ENCODE results near the gene KCTD16. TPM values are rescaled to one million over a fixed set of nuclear protein-coding genes. Genes with fewer than 3 reads are reported as not detected.
A peak's percentile ranks its signal among the peaks of the same experiment; 100 is the strongest.

Gene KCTD16
- total RNA-seq, 1 experiment from 2014 or later = 0.14 TPM

GRCh38 chr5:144385597-144385996, 214.9 kb downstream of the KCTD16 start:
- no peak for DNase-seq
- Mint-ChIP-seq H3K27me3 (ENCODE audit: unreplicated experiment) (no peaks in the 10 kb centered on the region), H3K9me3 (ENCODE audit: low read depth, unreplicated experiment) (peaks cover 2% of the 10 kb centered on the region), H3K27ac (ENCODE audit: unreplicated experiment) (no peak overlapping the region), H3K4me3 (ENCODE audit: low read depth, unreplicated experiment) (no peak overlapping the region), H3K4me1 (ENCODE audit: low read depth, unreplicated experiment) (no peaks in the 10 kb centered on the region), H3K36me3 (ENCODE audit: insufficient read depth, unreplicated experiment) (no peaks in the 10 kb centered on the region)
- no TSS peak for BruUV-seq (replicated peaks)
- CTCF ChIA-PET = no interaction called here
- intact Hi-C loops (cut with micrococcal nuclease; ENCODE audit: unreplicated experiment) = no loop called here
- TF ChIP-seq CTCF (IDR thresholded peaks at IDR 0.05; ENCODE audit: unreplicated experiment) = no peak

- no peak overlapping the region for H3K4me3 Mint-ChIP-seq (ENCODE audit: low read depth, unreplicated experiment)
- CTCF ChIA-PET = interaction anchor here (0.7 kb wide), 2 partner anchors 174 to 920 kb away, joined by 3 read pairs; no protein-coding TSS in a partner anchor
- H3K27ac Mint-ChIP-seq (ENCODE audit: unreplicated experiment) = no peak overlapping the region
- no peaks in the 10 kb centered on the region for H3K27me3 Mint-ChIP-seq (ENCODE audit: unreplicated experiment)
- H3K4me1 Mint-ChIP-seq (ENCODE audit: low read depth, unreplicated experiment) = no peaks in the 10 kb centered on the region
- no TSS peak for BruUV-seq (replicated peaks)
- H3K9me3 Mint-ChIP-seq (ENCODE audit: low read depth, unreplicated experiment) = peaks cover 2% of the 10 kb centered on the region
- DNase-seq = no peak
- no peak for TF ChIP-seq CTCF (IDR thresholded peaks at IDR 0.05; ENCODE audit: unreplicated experiment)
- no peaks in the 10 kb centered on the region for H3K36me3 Mint-ChIP-seq (ENCODE audit: insufficient read depth, unreplicated experiment)
- intact Hi-C loops (cut with micrococcal nuclease; ENCODE audit: unreplicated experiment) = no loop called here
These were observed 215.6 kb downstream of the KCTD16 start for GRCh38 chr5:144386315-144386714.

GRCh38 chr5:144390133-144390532, 219.5 kb downstream of the KCTD16 start:
- no peak overlapping the region for H3K27ac Mint-ChIP-seq (ENCODE audit: unreplicated experiment)

GRCh38 chr5:144391044-144391443, 220.4 kb downstream of the KCTD16 start:
- DNase-seq = no peak
- Mint-ChIP-seq H3K36me3 (ENCODE audit: insufficient read depth, unreplicated experiment) (no peaks in the 10 kb centered on the region), H3K9me3 (ENCODE audit: low read depth, unreplicated experiment) (no peaks in the 10 kb centered on the region), H3K27me3 (ENCODE audit: unreplicated experiment) (no peaks in the 10 kb centered on the region), H3K4me3 (ENCODE audit: low read depth, unreplicated experiment) (no peak overlapping the region), H3K4me1 (ENCODE audit: low read depth, unreplicated experiment) (no peaks in the 10 kb centered on the region), H3K27ac (ENCODE audit: unreplicated experiment) (no peak overlapping the region)
- TF ChIP-seq CTCF (IDR thresholded peaks at IDR 0.05; ENCODE audit: unreplicated experiment) = no peak
- CTCF ChIA-PET = no interaction called here
- no TSS peak for BruUV-seq (replicated peaks)
- intact Hi-C loops (cut with micrococcal nuclease; ENCODE audit: unreplicated experiment) = no loop called here

More at GRCh38 chr5:144390133-144390532, 219.5 kb downstream of the KCTD16 start:
- CTCF ChIA-PET = no interaction called here
- DNase-seq = peak; percentile 3
- Mint-ChIP-seq H3K4me3 (ENCODE audit: low read depth, unreplicated experiment) (no peak overlapping the region), H3K27me3 (ENCODE audit: unreplicated experiment) (no peaks in the 10 kb centered on the region), H3K4me1 (ENCODE audit: low read depth, unreplicated experiment) (no peaks in the 10 kb centered on the region), H3K9me3 (ENCODE audit: low read depth, unreplicated experiment) (no peaks in the 10 kb centered on the region), H3K36me3 (ENCODE audit: insufficient read depth, unreplicated experiment) (no peaks in the 10 kb centered on the region)
- intact Hi-C loops (cut with micrococcal nuclease; ENCODE audit: unreplicated experiment) = loop anchor here (1.0 kb wide), 1 partner anchor 185 kb away; no protein-coding TSS in a partner anchor
- no TSS peak for BruUV-seq (replicated peaks)
- TF ChIP-seq CTCF (IDR thresholded peaks at IDR 0.05; ENCODE audit: unreplicated experiment) = no peak

Data from Calu3 (cell line).